Breast epithelium (tissue), 3 donors: ENCODE results near the gene HOMER1.

Experiments
- POLR2A ChIP-seq: fragments of 450-650 bp; IDR thresholded peaks from one replicate; pipeline ENCODE4 v1.6.1; 2016; ENCODE audit warnings: antibody characterized with exemption, mild to moderate bottlenecking, moderate library complexity
- TF ChIP-seq, protein P1 (sequence below), 3 donors: fragments of 450-650 bp; IDR thresholded peaks; one replicate each; pipeline ENCODE4 v1.5.1; 2016 to 2017; ENCODE audit warnings: antibody characterized with exemption in 3 of 3, mild to moderate bottlenecking in 3 of 3, moderate library complexity in 3 of 3

DNA sequence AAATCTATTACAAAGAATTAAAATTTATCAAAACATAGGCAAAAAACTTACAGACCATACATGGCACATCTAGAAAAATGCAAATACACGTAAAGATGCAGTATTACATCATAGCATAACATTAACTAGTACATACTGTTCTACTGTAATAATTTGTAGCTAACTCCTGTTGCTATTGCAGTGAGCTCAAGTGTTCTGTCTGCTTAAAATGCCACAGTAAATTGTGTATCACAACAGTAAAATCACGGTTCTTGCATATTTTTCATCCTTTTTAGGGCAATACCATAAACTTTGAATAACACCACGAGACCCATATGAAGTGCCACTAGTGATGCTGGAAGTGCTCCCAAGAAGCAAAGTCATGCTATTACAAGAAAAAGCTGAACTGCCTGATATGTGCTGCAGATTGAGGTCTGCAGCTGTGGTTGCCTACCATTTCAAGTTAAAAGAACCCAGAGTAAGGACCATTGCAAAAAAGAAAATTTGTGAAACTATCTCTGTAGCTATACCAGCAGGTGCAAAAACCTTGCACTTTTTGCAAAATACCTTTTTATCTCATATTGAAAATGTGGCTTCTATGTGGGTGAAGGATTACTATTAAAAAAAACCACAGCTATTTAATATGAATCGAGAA lies 14.2 kb downstream of the HOMER1 start:
- TF ChIP-seq, protein P1, sequence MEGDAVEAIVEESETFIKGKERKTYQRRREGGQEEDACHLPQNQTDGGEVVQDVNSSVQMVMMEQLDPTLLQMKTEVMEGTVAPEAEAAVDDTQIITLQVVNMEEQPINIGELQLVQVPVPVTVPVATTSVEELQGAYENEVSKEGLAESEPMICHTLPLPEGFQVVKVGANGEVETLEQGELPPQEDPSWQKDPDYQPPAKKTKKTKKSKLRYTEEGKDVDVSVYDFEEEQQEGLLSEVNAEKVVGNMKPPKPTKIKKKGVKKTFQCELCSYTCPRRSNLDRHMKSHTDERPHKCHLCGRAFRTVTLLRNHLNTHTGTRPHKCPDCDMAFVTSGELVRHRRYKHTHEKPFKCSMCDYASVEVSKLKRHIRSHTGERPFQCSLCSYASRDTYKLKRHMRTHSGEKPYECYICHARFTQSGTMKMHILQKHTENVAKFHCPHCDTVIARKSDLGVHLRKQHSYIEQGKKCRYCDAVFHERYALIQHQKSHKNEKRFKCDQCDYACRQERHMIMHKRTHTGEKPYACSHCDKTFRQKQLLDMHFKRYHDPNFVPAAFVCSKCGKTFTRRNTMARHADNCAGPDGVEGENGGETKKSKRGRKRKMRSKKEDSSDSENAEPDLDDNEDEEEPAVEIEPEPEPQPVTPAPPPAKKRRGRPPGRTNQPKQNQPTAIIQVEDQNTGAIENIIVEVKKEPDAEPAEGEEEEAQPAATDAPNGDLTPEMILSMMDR (IDR thresholded peaks at IDR 0.05), result no peak
- no peak for TF ChIP-seq POLR2A
